ENCODE results near the gene ALKAL2. TPM values are rescaled to one million over a fixed set of nuclear protein-coding genes. Genes with fewer than 3 reads are reported as not detected.
"Not testable (repeated sequence)": the region's sequence is repeated elsewhere in the genome, so short reads cannot be mapped to it uniquely, and the experiment has no call there.

Gene ALKAL2
- total RNA-seq, 1 donor from 2014 or later: 0.12 TPM

DNA sequence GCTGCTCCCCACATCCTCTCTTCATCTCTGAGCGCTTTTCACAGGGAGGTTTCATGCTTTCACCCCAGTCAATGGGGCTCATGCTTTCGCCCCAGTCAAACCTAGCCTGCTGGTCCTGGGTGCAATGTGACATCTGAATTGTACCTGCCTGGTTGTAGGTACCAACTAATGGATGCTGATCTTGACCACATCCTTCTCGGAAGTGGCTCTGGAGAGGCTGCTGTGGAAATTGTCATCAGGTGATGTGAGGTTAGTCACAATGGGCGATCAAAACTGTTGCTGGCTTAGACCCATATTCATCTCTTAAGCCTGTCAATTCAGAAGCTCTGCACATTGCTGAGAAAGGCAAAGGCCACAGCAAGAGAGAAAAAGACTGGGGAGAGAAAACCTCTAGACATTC, 32.7 kb upstream of the ALKAL2 start:
- no peak for DNase-seq (ENCODE audit: low read depth)
- H3K4me3 ChIP-seq (ENCODE audit: low read depth, low read length): no peak overlapping the region
- TF ChIP-seq, protein P1, sequence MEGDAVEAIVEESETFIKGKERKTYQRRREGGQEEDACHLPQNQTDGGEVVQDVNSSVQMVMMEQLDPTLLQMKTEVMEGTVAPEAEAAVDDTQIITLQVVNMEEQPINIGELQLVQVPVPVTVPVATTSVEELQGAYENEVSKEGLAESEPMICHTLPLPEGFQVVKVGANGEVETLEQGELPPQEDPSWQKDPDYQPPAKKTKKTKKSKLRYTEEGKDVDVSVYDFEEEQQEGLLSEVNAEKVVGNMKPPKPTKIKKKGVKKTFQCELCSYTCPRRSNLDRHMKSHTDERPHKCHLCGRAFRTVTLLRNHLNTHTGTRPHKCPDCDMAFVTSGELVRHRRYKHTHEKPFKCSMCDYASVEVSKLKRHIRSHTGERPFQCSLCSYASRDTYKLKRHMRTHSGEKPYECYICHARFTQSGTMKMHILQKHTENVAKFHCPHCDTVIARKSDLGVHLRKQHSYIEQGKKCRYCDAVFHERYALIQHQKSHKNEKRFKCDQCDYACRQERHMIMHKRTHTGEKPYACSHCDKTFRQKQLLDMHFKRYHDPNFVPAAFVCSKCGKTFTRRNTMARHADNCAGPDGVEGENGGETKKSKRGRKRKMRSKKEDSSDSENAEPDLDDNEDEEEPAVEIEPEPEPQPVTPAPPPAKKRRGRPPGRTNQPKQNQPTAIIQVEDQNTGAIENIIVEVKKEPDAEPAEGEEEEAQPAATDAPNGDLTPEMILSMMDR (conservative IDR thresholded peaks at IDR 0.05; ENCODE audit: low read depth, low read length): no peak

DNA sequence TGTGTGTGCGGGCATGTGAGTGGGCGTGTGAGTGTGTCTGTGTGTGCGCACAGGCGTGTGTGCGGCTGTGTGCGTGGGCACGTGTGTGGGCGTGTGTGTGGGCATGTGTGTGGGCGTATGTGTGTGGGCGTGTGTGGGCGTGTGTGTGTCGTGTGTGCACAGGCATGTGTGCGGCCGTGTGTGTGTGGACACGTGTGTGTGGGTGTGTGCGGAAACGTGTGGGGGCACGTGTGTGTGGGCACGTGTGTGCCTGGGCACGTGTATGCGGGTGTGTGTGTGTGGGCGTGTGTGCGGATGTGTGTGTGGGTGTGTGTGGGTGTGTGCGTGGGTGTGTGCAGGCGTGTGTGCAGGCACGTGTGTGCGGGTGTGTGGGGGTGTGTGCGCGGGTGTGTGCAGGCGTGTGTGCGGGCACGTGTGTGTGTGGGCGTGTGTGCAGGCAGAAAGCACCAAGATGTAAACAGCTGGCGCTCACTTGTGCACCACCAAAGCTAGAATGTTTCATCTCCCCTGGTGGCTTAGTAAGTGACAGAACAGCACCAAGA, 31.2 kb upstream of the ALKAL2 start:
- no peak overlapping the region for H3K4me3 ChIP-seq (ENCODE audit: low read depth, low read length)
- TF ChIP-seq, protein P1 (conservative IDR thresholded peaks at IDR 0.05; ENCODE audit: low read depth, low read length): no peak
- DNase-seq (ENCODE audit: low read depth): no peak

DNA sequence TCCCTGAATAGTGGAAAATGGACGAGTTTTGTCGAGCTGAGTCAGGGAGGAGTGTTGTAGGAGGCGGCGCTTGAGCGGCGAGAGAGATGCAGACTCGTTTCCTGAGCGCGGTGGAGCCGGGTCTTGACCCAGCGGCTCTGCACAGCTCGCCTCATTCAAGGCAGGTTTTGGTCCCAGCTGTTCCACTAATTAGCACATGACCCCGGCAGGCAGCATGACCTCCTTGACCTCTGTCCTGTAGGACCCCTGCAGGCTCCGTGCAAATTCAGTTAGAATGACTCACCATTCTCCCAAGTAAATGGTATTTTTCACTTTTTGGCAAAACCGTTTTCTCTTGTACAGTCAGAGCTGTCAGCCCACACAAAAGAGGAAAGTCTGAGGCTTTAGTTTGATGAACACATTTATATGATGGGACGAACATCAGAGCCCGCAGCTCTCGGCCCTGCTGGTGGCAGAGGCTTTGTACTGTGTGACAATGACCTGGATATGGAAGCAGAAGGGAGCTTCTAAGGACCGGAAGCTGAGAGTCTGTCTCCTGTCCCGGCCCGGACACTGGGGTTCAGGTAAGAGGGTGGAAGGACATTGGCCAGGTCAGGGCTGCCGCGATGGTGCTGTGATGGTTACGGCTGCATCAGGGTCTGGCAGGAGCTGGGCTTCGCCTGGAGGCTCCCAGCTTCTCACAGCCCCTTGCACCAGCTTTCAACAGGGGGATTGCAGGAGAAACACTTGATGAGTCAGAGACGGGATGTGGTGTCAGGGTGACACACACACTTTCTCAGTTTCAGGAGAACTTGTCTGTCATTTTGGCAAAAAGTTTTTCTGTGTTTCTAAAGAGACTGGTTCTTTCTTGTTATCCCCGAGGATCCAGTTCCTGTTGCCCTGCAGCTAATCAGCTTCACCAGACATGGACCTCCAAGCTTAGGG, 29.9 kb upstream of the ALKAL2 start:
- TF ChIP-seq, protein P1 (conservative IDR thresholded peaks at IDR 0.05; ENCODE audit: low read depth, low read length): no peak
- no peak for DNase-seq (ENCODE audit: low read depth)
- no peak overlapping the region for H3K4me3 ChIP-seq (ENCODE audit: low read depth, low read length)

DNA sequence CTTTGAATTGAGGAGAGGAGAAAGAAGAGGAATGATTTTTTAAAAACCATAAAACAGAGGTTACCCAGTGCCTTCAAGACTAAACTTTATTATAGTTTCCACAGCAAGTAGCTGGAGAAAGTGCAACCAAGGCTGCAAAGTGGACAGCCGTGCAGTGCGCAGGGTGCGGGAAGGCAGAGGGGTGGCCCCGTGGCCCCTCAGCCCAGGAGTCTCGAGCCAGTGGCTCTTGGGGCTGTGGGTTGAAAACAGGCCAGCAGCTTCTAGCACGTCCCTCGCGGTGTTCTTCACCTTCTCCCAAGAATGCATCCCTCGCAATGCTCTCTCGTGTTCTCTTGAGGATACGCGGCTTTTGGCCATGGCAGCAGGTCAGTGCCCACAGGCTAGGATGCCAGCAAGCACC, 28.5 kb upstream of the ALKAL2 start:
- TF ChIP-seq, protein P1 (conservative IDR thresholded peaks at IDR 0.05; ENCODE audit: low read depth, low read length): no peak
- no peak overlapping the region for H3K4me3 ChIP-seq (ENCODE audit: low read depth, low read length)
- DNase-seq (ENCODE audit: low read depth): no peak

DNA sequence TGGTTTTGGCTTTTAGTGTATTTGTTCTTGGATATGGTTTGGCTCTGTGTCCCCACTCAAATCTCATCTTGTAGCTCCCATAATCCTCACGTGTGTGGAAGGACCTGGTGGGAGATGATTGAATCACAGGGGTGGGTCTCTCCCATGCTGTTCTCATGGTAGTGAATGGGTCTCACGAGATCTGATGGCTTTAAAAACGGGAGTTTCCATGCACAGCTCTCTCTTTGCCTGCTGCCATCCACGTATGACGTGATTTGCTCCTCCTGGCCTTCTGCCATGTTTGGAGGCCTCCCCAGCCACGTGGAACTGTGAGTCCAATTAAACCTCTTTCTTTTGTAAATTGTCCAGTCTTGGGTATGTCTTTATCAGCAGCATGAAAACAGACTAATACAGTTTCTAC, 28.0 kb upstream of the ALKAL2 start:
- not testable (repeated sequence) for H3K4me3 ChIP-seq (ENCODE audit: low read depth, low read length); DNase-seq (ENCODE audit: low read depth)

DNA sequence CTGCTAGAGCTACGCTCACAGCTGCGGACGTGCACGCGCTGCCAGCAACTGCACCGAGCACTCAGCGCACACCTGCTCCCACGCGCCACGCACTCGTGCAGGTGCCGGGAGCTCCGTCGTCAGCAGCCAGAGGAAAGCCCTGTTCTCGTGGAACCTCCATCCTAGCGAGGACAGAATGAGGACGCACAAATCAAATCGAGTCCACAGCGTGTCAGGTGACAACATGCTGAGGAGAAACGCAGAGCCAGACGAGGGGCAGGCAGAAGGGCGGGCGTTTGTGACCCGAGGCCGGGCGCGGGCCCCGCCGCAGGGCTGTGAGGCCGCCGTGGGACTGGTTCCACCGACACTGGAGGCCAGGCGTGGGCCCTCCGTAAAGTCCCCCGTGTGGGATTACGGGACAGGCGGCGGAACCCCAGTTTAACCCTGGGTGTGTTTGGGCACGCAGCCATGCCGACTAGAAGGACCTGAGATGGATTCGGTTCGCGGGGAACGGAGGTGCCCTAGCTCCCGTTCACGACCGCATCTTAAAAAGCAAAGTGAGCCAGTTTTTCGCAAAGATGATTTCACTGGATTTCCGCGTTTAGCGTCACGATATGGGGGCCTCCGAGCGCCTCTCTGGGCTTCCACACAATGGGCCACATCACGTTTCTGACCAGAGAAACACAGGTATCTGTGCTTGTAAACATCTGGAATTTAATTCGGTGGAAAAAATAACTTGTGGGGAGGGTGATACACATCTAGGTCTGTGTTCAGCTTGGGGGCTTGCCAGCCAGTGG, 26.9 kb upstream of the ALKAL2 start:
- TF ChIP-seq, protein P1 (conservative IDR thresholded peaks at IDR 0.05; ENCODE audit: low read depth, low read length): no peak
- H3K4me3 ChIP-seq (ENCODE audit: low read depth, low read length): no peak overlapping the region
- no peak for DNase-seq (ENCODE audit: low read depth)

DNA sequence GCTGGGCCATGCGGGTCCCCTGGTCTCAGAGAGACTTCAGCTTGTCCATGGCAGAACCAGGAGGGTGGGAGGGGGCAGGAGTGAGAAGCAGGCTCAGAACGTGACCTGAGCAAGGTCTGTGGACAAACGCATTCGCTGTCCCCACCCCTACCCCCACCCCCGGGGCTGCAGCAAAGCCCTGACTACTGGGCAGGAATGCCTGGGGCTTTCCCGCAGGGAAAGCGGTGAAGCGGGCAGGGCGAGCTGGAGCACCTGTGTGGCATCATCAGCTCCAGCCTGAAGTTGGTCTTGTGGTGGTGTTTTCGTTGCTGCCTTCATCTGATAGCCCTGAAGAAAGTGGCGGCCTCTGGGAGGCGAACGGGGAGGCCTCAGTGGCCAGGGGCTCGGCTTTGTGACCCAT, 26.1 kb upstream of the ALKAL2 start:
- H3K4me3 ChIP-seq (ENCODE audit: low read depth, low read length): no peak overlapping the region
- DNase-seq (ENCODE audit: low read depth): no peak
- TF ChIP-seq, protein P1 (conservative IDR thresholded peaks at IDR 0.05; ENCODE audit: low read depth, low read length): no peak

Measured in epithelial cell of proximal tubule (primary cell).